Measurements from ENCODE around the gene TLL1. TPM values are rescaled to one million over a fixed set of nuclear protein-coding genes. Genes with fewer than 3 reads are reported as not detected.

TLL1 gene
- 1.3 TPM for polyA plus RNA-seq (ENCODE audit: insufficient read length)

DNA sequence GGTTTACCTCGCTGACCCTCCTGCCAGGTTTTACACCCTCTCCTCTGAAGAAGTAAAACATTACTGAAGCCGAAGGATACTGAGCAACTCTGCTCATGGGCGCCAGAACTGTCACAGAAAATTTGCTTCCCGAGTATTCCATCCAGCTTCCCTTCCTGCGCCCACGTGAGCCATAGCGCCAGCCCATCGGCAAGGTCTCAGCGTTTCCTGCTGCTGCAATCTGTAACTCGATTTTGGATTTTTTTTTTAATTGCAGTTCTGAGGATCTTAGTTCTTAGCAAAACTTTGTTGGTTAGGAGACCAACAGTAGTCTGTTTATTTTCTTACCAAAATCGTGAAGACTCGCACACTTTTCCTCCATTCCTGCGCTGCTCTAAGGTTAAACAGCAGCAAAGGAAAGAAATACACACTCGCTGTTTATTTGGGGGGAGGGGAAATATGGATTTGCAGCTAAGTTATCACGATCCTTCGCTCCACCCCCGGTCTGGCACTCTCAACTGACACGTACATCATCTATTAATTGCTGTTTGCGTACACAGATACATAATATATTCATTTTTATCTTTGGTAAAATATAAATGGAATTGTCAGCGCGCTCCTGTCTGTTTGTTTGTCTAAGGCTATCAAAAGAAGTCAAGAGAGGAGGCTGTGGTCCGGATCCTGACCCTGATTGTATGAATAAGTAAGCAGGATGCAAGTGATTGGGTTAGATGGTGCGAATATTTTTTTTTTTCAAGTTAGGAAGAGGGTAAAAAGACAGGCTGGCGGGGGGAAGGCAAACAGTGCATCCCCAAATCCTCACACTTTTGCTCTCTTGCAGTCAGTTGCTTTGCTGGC lies at the start of gene TLL1:
Gene TLL1 (plus strand): TSS at position 777 of the 837 bp plus-strand sequence. CDS start 668 bp downstream, outside the sequence.
- no peak for DNase-seq (ENCODE audit: low read depth)

DNA sequence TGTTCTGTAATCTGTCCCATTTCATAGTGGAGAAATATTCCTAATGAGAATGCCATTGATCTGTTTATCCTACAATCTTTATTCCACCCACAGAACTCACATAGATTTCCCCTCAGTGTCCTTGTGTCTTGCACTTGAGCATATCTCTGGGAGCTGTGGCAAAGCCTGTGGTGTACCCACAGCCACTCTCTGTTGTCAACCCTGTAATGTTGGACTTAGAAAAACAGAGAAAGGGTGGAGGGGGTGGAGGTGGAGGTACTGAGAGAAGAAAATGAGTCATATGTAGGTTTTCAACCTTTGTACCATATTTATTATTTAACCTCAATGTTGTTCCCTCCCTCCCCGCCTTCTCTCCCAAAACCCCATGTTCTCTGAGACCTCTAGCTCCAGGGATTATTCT lies 46.9 kb upstream of the TLL1 start:
- no peak for DNase-seq (ENCODE audit: low read depth)

DNA sequence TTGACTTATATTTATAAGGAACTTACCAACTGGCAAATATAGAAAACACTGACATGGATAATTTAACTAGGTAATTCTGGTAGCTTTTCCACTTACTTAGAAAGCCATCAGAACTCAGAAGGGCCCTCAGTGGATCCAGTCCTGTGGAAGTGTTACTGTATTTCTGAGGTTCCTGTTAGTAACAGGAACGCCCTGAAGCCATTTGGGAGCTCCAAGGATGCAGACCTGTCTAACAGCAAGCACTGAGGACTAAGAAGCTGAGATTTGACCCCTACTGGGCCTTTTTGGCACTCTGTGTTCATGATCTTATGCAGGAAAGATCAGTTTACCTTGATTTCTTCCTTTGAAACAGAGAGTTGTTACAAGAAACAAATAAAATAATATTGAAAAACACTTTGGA lies 46.0 kb upstream of the TLL1 start:
- no peak for DNase-seq (ENCODE audit: low read depth)

DNA sequence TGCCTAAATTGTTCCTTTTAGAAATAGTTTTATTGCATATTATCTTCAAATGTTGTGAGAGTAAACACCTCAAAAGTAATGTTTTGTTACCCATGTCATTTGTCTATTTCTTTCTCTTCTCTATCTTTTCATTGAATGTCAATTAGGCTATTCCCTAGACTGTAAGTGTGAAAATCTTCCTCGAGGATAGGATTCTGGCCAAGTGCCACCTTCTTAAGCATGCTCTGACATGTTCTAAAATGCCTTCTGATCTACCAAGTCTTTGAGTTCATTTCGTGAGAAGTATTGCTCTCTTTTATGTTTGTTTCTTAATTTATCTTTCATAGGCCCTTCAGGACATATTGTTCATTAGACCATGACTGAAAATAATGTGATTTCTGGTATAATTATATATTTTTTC lies 44.1 kb upstream of the TLL1 start:
- no peak for DNase-seq (ENCODE audit: low read depth)

DNA sequence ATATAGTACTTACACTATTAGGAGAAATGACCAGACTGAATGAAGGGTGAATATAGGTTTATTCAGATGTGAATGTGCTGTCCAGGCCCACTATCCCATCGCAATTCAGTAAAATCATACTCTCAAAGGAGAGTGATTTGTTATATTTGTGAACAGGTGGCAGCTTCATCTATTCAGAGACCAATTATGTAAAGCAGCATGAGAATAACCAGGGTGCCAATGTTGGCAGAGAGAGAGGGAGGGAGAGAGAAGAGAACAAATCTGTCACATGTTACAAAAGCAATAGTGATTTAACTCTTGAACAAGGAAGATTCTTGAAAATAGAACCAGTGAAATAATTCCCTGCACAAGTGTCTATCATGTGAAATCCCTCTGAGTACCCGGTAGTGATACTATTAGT lies 38.9 kb upstream of the TLL1 start:
- DNase-seq (ENCODE audit: low read depth): no peak

DNA sequence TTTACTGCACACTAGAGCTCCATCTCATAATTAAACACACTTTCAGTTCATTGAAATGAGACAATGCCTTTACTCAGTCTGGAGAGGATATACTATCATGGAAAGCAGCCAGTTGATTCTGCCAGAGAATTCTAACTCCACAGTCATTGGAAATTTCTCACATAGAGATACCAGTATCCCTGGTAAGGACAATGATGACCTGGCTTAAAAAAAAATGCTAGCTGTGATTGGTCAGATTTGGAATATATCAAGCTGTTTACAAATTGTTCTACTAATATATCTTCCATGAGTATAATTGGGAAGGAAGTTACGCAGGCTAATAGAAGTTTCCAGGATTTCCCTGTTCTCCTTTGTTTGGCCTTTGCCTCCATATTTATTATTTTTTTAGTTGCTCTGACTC lies 34.5 kb upstream of the TLL1 start:
- peak; percentile 8 for DNase-seq (ENCODE audit: low read depth)

DNA sequence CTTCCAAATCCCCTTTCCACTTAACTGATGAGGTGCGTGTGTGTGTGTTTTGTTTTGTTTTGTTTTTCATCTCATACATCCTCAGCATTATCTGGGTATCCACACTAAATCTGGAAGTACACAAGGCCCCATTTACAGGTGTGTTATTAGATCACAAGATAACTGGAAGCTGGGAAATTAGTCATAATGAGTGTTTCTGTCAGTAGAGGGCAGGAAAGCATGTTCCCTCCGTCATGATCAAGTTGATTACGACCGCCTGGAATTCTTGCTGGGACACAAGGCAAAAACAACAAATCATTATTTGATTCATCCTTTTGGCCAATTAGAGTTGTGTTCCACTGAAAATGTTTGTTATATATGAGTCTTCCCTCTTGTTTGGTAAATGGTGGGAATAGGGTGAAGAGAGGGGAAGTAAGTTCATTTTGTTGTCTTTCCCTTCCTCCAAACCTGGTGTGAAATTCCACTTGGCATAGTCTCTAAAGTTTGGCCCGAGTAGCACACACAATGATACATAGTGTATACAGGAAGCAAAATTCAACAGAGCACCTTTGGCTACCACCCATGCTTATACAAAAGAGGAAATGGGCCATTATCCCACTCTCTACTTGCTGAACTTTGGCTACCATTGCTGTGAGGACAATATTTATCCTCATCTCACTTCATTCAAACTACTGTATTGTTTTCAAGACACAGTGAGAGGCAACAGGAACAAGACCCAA lies 33.3 kb upstream of the TLL1 start:
- DNase-seq (ENCODE audit: low read depth): no peak

DNA sequence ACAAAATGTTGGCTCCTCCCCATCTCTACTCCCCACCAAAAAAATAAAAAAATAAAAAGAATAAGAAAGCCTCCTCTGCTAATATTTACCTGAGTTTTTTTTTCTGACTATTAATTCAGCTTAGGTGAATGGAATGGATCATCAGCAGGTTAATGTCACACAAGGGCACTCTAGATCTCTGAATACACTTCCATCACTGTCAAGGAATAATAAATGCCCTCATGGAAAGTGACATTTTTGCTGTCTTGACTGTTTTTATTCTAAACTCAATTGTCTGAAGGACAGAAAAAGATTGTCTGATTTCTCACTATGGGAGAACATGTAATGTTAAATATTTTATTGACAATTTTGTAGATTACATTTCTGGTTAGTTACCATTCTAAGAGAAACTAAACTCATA lies 30.4 kb upstream of the TLL1 start:
- DNase-seq (ENCODE audit: low read depth): no peak

DNA sequence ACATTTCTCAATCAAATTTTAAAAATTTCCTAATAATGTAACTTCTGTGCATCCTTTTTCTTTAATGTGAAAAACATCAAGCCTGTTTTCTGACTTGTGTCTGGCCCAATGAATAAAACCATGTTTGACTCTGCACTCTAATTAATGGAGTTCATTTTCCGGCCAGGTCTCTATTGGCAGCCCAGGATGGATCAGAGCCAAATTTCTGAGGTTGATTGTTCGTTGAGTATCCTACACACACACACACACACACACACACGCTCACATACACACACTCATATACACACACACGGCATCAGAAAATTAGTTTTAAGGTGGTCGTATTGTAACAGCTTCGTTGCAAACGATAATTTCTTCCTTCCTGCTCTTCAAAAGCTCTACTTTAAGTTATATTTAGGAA lies 28.9 kb upstream of the TLL1 start:
- DNase-seq (ENCODE audit: low read depth): no peak

DNA sequence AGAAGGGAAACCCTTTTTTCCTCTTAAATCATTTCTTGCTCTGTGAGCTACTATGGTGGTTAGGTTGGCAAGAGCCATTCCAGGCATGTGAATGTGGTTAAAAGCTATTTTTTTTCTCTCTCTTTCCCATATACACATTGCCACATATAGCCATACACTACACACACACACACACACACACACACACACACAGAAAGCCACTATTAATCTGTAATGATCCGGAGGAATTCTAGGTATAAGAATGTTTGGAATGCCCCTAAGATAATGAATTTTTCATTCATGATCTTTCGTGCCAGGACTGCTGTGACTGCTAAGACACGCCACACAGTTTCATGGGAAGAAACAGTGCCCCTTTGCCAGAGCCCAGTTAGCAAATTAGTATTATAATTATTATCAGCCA lies 21.8 kb upstream of the TLL1 start:
- no peak for DNase-seq (ENCODE audit: low read depth)

DNA sequence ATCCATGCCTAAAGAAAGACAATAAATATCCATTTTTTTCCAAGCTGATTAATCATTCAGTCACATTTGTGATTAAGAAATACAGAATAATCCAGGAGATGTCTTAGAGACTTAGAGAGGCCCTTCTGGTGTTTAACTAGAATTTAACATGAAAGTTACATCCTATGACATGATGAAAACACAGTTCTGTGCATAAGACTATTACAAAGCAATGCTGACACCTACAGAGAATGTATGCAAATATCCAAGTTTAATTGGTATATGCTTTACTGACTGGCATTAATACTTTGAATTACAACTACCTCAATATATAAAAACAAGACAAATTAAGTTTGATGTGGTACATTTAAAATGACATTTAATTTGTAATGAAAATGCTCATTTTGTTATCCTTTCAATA lies 17.8 kb upstream of the TLL1 start:
- DNase-seq (ENCODE audit: low read depth): no peak

DNA sequence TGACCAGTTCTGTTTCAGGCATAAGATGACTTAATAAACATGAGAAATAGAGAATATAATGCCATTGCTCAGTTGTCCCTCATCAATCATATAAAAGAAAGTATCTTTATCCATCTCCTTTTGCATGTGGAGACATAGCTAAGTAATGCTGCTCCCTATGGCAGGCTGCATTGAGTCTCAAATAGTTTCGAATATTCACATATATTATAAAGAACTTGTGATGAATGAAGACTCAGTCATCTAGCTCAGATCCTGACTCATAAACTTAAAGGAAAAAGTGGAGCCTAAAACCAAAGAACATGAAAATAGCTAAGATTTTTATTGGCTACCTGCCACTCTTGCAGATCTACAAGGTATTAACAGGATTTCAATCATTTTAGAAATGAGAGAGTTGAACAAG lies 11.7 kb upstream of the TLL1 start:
- no peak for DNase-seq (ENCODE audit: low read depth)

DNA sequence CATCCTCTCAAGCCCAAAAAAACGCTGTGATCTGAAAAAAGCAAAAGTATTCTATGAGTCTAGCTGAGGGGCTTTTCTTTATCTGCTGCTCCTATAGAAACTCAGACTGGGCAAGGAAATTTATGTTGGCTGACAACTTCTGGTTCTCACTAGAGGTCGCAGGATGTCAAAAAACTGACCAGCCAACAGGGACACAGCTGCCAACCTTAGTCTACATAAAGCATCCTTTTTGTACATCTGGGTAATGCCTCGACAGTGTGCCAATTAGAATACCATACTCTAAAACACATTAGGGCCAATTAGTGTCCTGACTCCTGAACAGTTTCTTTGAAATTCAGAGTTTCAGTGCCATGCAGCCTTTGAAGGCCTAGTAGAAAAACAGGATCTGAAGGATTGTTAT lies 8.8 kb upstream of the TLL1 start:
- DNase-seq (ENCODE audit: low read depth): no peak

DNA sequence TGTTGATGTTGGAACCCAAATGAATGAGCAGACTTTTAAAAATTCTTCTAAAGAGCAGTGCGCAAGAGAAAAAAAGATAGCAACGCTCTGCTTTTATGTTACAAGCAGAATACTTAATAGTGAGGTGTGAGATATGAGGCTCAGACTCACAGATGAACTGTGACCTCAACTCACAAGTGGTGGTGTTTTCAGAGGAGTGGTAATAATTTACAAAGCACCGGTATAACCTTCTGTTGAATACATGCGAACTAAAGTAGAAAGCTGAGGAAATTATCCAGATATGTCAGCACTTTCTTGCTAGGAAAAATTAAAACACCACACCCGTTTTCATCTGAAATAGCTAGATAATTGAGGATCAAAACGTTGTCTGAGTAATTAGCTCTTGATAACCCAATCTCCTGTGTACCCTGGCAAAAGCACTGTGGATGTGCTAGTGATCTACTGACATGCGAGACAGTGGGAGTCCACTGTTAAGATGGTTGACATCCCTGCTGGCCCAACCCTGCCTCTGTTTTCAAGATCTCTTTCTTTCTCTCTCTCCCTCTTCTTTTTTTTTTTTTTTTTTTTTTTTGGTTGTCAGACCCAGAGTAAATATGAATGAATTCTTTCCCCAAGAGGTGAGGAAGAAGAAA lies 6.9 kb upstream of the TLL1 start:
- no peak for DNase-seq (ENCODE audit: low read depth)

DNA sequence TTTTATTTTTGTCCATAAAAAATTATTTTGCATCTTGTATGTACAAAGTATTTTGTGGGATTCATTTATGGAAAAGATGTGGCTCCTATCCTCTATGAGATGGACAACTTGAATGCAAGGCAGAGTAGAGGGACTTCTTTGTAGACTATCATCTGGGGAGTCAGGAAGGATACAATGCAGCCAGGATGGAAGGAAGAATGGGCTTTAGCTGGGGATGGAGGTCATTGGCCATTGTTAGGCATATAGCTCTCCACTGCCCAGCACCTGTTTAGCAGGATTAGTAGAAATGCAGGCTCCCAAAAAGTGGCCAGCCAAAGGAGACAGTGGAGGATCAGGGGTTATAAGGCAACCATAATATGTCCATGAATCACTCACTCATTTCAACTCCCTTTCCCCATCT lies 5.1 kb upstream of the TLL1 start:
- no peak for DNase-seq (ENCODE audit: low read depth)

DNA sequence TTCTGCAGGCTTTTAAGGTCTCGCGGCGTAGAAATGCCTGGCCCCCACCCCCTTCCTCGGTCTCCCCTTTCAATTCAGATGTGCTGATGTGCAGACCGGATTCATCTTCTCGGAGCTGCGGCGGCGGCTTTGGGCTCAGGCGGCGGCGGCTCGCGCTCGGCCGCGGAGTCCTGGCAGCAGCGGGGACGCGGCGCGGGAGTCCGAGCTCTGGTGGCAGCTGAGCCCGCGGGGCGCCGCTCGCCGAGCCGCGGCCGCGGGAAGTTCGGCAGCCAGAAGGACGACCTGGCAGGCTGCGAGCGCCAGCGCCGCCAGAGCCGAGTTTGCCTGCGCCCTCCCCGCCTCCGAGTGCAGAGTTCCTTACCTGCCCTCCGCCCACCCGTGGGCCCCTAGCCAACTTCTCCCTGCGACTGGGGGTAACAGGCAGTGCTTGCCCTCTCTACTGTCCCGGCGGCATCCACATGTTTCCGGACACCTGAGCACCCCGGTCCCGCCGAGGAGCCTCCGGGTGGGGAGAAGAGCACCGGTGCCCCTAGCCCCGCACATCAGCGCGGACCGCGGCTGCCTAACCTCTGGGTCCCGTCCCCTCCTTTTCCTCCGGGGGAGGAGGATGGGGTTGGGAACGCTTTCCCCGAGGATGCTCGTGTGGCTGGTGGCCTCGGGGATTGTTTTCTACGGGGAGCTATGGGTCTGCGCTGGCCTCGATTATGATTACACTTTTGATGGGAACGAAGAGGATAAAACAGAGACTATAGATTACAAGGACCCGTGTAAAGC lies 448 bp downstream of the TLL1 start:
- no peak for DNase-seq (ENCODE audit: low read depth)

DNA sequence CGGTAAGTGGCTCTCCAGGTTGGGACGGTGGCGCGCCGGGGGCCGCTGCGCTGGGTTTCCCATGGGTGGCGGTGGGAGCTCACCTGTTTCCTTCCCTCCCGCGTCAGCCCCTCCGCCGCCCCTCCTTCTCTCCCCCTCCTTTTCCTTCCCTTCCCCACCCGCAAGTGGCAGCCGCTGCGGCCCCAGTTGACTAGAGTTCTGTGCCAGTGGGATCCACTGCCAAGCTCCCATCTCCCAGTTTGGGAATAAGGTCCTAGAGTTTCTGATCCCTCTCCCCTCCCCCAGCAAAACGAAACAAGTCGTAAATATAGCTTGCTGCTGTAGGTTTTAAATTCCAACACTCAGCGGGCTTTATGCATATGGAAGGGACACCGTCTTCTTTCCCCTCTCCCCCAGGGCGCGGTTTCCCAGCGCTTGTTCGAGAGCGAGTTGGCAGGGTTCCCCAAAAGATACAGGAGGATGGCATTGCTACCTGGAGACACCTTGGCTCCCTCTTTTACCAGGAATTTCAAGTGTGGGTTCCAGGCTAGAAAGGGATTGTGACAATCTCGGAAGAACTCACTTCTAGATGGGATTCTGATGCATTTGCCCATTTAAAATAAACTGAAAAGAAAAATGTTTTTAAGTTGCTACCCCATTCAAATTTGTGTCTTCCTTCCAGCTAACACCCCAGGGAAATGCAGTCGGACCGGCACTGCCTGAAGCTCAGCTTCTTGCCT lies 1.2 kb downstream of the TLL1 start:
- no peak for DNase-seq (ENCODE audit: low read depth)

DNA sequence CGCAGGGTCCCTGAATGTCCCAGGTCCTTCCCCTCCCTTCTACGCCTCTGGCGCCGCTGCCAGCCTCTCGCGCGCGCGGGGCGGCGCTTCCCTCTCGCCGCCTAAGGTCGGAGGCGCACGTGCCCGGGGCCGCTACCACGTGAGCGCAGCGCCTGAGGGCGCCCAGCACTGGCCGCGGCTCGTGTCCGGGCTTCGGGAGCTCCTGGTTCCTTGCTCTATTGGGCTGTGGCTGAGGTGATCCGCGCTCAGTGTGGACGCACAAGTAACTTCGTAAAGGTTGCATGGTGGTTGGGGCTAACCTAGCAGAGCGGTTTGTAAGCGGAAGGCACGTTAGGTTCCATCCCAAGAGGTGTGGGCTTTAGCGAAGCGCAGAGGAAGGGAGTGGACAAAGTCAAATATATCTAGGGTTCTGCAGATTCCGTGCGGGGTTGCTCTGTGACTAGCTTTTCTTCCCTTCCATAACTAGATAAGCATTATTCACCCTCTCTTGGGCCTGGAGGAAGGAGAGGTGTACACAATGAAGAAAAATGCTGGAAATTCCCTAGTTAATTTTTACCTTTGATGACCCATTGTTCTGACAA lies 1.8 kb downstream of the TLL1 start:
- DNase-seq (ENCODE audit: low read depth): no peak

DNA sequence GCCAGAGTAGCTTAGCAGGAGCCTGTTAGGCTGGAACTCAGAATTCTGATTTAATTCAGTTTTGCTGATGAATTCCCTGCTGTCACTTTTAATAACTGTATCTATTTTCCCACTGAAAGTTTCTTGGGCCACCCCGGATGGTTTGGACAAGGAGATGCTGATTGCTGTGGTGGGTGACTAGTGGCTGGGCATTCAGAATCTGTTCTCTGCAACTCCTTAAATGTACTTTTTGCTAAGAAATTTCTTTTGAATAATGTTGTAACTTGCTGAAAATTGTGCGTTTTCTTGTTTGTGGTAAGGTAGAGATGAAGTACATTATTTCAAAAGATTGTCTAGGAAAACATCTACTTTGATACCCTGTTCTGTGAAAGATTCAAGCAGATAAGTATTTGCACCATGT lies 2.4 kb downstream of the TLL1 start:
- no peak for DNase-seq (ENCODE audit: low read depth)

DNA sequence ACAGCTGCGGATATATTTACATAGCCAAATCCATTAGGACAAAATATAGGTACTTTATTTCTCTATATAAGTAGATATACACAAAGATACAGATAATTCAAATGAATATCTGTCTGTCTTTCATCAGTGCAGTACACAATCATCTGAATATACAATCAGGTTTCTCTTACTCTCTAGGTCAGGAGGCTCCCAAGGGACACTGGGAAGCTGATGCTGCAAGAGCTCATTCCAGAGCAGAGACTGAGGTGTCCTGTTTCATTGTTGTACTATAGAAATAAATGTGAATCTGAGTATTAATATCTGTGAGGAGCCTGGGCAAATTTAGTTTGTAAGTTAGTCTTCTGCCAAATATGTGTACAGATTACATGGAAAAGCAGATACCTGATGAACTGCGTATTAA lies 4.2 kb downstream of the TLL1 start:
- no peak for DNase-seq (ENCODE audit: low read depth)

DNA sequence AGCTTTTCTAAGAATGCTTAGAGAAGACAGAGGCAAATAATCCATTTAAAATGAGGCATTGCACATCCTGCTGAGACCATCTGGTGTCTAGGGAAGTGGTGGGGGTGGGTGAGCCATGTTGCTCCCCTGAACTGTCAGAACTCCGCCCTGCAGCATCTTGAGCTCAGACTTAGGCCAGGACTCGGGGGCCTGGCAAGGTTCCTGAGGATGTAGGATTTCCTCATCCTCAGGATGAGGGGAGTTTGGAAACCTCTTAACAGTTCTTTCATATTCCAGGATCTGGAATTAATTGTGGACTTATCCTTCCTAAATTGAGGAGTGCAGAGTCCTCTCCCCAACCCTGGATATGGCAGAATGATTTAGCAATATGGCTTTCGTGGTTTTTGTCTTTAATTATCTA lies 6.6 kb downstream of the TLL1 start:
- no peak for DNase-seq (ENCODE audit: low read depth)

Measured in forelimb muscle (tissue), 1 donor.